Measurements from ENCODE around the gene UBE2J1. TPM values are rescaled to one million over a fixed set of nuclear protein-coding genes. Genes with fewer than 3 reads are reported as not detected.

Gene UBE2J1
- total RNA-seq, 1 experiment from 2014 or later, result 22.4 TPM

DNA sequence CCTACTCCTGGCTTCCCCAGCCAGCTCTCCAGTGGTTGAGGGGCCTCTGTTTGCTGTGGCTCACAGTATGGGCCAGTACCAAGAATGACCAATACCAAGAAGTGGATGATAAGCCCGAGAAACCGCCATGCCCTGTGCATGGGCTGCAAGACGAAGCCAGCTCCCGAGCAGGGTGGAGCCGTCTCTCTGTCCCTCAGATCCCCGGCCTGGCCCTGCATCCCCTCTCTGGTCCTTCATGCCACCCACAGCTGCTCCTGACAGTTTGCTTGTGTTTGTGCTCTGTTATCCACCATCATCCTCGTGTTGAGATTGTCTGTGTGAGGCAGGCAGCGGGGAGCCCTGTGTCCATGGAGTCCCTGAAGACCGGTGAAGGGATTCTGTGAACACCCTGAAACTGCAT lies 73.6 kb downstream of the UBE2J1 start:
- Histone ChIP-seq H3K4me2 (ENCODE audit: low read length) (no peak overlapping the region), H3F3A (ENCODE audit: low read length, unreplicated experiment) (no peaks in the 10 kb centered on the region), H3K36me3 (ENCODE audit: low read depth, low read length) (no peaks in the 10 kb centered on the region), H3K79me2 (ENCODE audit: low read length) (no peaks in the 10 kb centered on the region), H3K9me2 (replicated peaks; ENCODE audit: low read length) (no peaks in the 10 kb centered on the region), H3K4me1 (ENCODE audit: insufficient read depth, low read length) (no peaks in the 10 kb centered on the region), H3K9me3 (ENCODE audit: low read length) (no peaks in the 10 kb centered on the region), H3K9ac (ENCODE audit: low read length) (no peak overlapping the region), H3K27ac (ENCODE audit: low read length) (no peak overlapping the region), H2AFZ (ENCODE audit: low read length) (no peak overlapping the region), H3K4me3 (ENCODE audit: low read length) (no peak overlapping the region), H3K27me3 (ENCODE audit: low read length) (no peaks in the 10 kb centered on the region), H4K20me1 (ENCODE audit: low read length) (no peaks in the 10 kb centered on the region)
- POLR2A ChIA-PET (ENCODE audit: unreplicated experiment), result no interaction called here
- DNase-seq, result no peak
- BruUV-seq (replicated peaks), result no TSS peak
- CTCF ChIA-PET, result no interaction called here
- intact Hi-C loops (cut with micrococcal nuclease), result no loop called here
- TF ChIP-seq EZH2phosphoT487 (IDR thresholded peaks at IDR 0.05; ENCODE audit: borderline replicate concordance, low read length) (no peak), EZH2 (IDR thresholded peaks at IDR 0.05; ENCODE audit: low read length, unreplicated experiment) (no peak)
- TF ChIP-seq, protein P1, sequence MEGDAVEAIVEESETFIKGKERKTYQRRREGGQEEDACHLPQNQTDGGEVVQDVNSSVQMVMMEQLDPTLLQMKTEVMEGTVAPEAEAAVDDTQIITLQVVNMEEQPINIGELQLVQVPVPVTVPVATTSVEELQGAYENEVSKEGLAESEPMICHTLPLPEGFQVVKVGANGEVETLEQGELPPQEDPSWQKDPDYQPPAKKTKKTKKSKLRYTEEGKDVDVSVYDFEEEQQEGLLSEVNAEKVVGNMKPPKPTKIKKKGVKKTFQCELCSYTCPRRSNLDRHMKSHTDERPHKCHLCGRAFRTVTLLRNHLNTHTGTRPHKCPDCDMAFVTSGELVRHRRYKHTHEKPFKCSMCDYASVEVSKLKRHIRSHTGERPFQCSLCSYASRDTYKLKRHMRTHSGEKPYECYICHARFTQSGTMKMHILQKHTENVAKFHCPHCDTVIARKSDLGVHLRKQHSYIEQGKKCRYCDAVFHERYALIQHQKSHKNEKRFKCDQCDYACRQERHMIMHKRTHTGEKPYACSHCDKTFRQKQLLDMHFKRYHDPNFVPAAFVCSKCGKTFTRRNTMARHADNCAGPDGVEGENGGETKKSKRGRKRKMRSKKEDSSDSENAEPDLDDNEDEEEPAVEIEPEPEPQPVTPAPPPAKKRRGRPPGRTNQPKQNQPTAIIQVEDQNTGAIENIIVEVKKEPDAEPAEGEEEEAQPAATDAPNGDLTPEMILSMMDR (conservative IDR thresholded peaks at IDR 0.05; ENCODE audit: low read depth, low read length), result no peak
- no peak for ATAC-seq

Other genes with a start within 250 kb of the UBE2J1 start
- not detected in 2 replicates for gene SRSF12, start 234.7 kb downstream of the UBE2J1 start, total RNA-seq (2014; rRNA removed)
- gene PM20D2, start 206.7 kb downstream of the UBE2J1 start, total RNA-seq (2014; rRNA removed), result 17.3 and 21.0 TPM in 2 replicates
- not detected in 2 replicates for gene GABRR1, start 135.4 kb downstream of the UBE2J1 start, total RNA-seq (2014; rRNA removed)
- 0.23 and 0.36 TPM in 2 replicates for gene GABRR2, start 37.4 kb downstream of the UBE2J1 start, total RNA-seq (2014; rRNA removed)
- 0.35 and 0.62 TPM in 2 replicates for gene RRAGD, start 59.6 kb upstream of the UBE2J1 start, total RNA-seq (2014; rRNA removed)
- 5.6 and 6.9 TPM in 2 replicates for gene ANKRD6, start 80.4 kb upstream of the UBE2J1 start, total RNA-seq (2014; rRNA removed)